OCI-LY7 (cell line): ENCODE data around the gene ZCCHC2.

ENCODE experiments used
- EZH2phosphoT487 ChIP-seq: fragments of 200-600 bp; sonication (generic); IDR thresholded peaks from 2 replicates; pipeline ENCODE4 v1.6.1; 2018; ENCODE audit warnings: low read depth, borderline replicate concordance, mild to moderate bottlenecking, mixed run types, antibody characterized with exemption, low read length, moderate library complexity, mixed read lengths
- TF ChIP-seq, protein P1 (sequence below): fragments of 200-600 bp; sonication (generic); conservative IDR thresholded peaks from 2 replicates; pipeline ENCODE4 v1.5.1; 2014; ENCODE audit warnings: mild to moderate bottlenecking, antibody characterized with exemption, low read length, moderate library complexity, mixed read lengths

DNA sequence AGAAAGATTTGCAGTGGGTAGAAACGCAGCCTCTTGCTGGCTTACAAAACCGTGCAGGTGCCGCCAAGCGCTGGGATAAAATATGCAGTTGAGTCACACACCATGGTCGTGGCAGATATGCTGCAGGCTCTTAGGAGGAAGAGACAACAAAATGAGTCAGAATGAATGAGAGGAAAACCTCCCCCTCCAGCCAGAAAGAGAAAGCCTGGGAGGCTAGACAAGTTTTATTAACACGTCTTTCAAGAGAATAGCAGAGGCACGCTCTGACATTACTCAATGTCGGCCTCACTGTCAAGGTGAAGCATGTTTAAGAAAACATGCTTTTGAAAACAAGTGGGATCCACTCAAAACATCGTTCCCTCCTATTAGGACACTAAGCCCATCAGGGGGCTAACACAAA, 37.1 kb upstream of the ZCCHC2 start:
- TF ChIP-seq, protein P1, sequence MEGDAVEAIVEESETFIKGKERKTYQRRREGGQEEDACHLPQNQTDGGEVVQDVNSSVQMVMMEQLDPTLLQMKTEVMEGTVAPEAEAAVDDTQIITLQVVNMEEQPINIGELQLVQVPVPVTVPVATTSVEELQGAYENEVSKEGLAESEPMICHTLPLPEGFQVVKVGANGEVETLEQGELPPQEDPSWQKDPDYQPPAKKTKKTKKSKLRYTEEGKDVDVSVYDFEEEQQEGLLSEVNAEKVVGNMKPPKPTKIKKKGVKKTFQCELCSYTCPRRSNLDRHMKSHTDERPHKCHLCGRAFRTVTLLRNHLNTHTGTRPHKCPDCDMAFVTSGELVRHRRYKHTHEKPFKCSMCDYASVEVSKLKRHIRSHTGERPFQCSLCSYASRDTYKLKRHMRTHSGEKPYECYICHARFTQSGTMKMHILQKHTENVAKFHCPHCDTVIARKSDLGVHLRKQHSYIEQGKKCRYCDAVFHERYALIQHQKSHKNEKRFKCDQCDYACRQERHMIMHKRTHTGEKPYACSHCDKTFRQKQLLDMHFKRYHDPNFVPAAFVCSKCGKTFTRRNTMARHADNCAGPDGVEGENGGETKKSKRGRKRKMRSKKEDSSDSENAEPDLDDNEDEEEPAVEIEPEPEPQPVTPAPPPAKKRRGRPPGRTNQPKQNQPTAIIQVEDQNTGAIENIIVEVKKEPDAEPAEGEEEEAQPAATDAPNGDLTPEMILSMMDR, result no peak
- TF ChIP-seq EZH2phosphoT487, result no peak
